ENCODE results near the gene AGR2.

Gene AGR2

GRCh38 chr7:16813232-16813616 lies 8.4 kb upstream of the AGR2 start:
- in situ Hi-C loops (cut with MboI; ENCODE audit: low sequenced_read_pairs) = no loop called here

- in situ Hi-C loops (cut with MboI; ENCODE audit: low sequenced_read_pairs) = no loop called here
Measured at GRCh38 chr7:16812542-16813231, 7.9 kb upstream of the AGR2 start.

- in situ Hi-C loops (cut with MboI; ENCODE audit: low sequenced_read_pairs) = no loop called here
Measured at GRCh38 chr7:16811551-16811950, 6.8 kb upstream of the AGR2 start.

- in situ Hi-C loops (cut with MboI; ENCODE audit: low sequenced_read_pairs) = no loop called here
Measured at GRCh38 chr7:16810573-16810972, 5.8 kb upstream of the AGR2 start.

GRCh38 chr7:16810112-16810511 lies 5.3 kb upstream of the AGR2 start:
- in situ Hi-C loops (cut with MboI; ENCODE audit: low sequenced_read_pairs) = no loop called here

- in situ Hi-C loops (cut with MboI; ENCODE audit: low sequenced_read_pairs) = no loop called here
Measured at GRCh38 chr7:16805441-16805840, 642 bp upstream of the AGR2 start.

- in situ Hi-C loops (cut with MboI; ENCODE audit: low sequenced_read_pairs) = no loop called here
Measured at GRCh38 chr7:16803881-16804673, 722 bp downstream of the AGR2 start.

- in situ Hi-C loops (cut with MboI; ENCODE audit: low sequenced_read_pairs) = no loop called here
Measured at GRCh38 chr7:16803125-16803524, 1.7 kb downstream of the AGR2 start.

- in situ Hi-C loops (cut with MboI; ENCODE audit: low sequenced_read_pairs) = no loop called here
Measured at GRCh38 chr7:16801579-16801978, 3.2 kb downstream of the AGR2 start.

- in situ Hi-C loops (cut with MboI; ENCODE audit: low sequenced_read_pairs) = no loop called here
Measured at GRCh38 chr7:16801111-16801542, 3.7 kb downstream of the AGR2 start.

- in situ Hi-C loops (cut with MboI; ENCODE audit: low sequenced_read_pairs) = no loop called here
Measured at GRCh38 chr7:16795624-16796023, 9.2 kb downstream of the AGR2 start.

GRCh38 chr7:16794986-16795385 lies 9.8 kb downstream of the AGR2 start:
- in situ Hi-C loops (cut with MboI; ENCODE audit: low sequenced_read_pairs) = no loop called here

- in situ Hi-C loops (cut with MboI; ENCODE audit: low sequenced_read_pairs) = no loop called here
Measured at GRCh38 chr7:16791905-16792698, 12.7 kb downstream of the AGR2 start.

- in situ Hi-C loops (cut with MboI; ENCODE audit: low sequenced_read_pairs) = no loop called here
Measured at GRCh38 chr7:16791071-16791470, 13.7 kb downstream of the AGR2 start.

GRCh38 chr7:16787127-16787526 lies 17.7 kb downstream of the AGR2 start:
- in situ Hi-C loops (cut with MboI; ENCODE audit: low sequenced_read_pairs) = no loop called here

- in situ Hi-C loops (cut with MboI; ENCODE audit: low sequenced_read_pairs) = no loop called here
Measured at GRCh38 chr7:16786257-16786656, 18.5 kb downstream of the AGR2 start.

GRCh38 chr7:16785846-16786245 lies 19.0 kb downstream of the AGR2 start:
- in situ Hi-C loops (cut with MboI; ENCODE audit: low sequenced_read_pairs) = no loop called here

GRCh38 chr7:16785321-16785720 lies 19.5 kb downstream of the AGR2 start:
- in situ Hi-C loops (cut with MboI; ENCODE audit: low sequenced_read_pairs) = no loop called here

GRCh38 chr7:16780596-16780995 lies 24.2 kb downstream of the AGR2 start:
- in situ Hi-C loops (cut with MboI; ENCODE audit: low sequenced_read_pairs) = no loop called here

GRCh38 chr7:16779051-16779450 lies 25.7 kb downstream of the AGR2 start:
- in situ Hi-C loops (cut with MboI; ENCODE audit: low sequenced_read_pairs) = no loop called here

GRCh38 chr7:16778476-16778875 lies 26.3 kb downstream of the AGR2 start:
- in situ Hi-C loops (cut with MboI; ENCODE audit: low sequenced_read_pairs) = no loop called here

GRCh38 chr7:16776053-16776452 lies 28.7 kb downstream of the AGR2 start:
- in situ Hi-C loops (cut with MboI; ENCODE audit: low sequenced_read_pairs) = no loop called here

Data from hTERT RPE-1 (cell line).